NCI-H1930 (cell line): Measurements from ENCODE around the gene HBA1.
"Not testable (repeated sequence)": the region's sequence is repeated elsewhere in the genome, so short reads cannot be mapped to it uniquely, and the experiment has no call there.

ENCODE experiments used
- DNase-seq, 2 experiments: peaks; one replicate each; lab custom pipeline; 2025; lab: John Stamatoyannopoulos, UW

HBA1 gene

GRCh38 chr16:159136-159849, 17.2 kb upstream of the HBA1 start:
- no peak for DNase-seq

GRCh38 chr16:160242-160641, 16.2 kb upstream of the HBA1 start:
- not testable (repeated sequence) for DNase-seq

- no peak for DNase-seq
Measured at GRCh38 chr16:160691-161190, 15.7 kb upstream of the HBA1 start.

DNA sequence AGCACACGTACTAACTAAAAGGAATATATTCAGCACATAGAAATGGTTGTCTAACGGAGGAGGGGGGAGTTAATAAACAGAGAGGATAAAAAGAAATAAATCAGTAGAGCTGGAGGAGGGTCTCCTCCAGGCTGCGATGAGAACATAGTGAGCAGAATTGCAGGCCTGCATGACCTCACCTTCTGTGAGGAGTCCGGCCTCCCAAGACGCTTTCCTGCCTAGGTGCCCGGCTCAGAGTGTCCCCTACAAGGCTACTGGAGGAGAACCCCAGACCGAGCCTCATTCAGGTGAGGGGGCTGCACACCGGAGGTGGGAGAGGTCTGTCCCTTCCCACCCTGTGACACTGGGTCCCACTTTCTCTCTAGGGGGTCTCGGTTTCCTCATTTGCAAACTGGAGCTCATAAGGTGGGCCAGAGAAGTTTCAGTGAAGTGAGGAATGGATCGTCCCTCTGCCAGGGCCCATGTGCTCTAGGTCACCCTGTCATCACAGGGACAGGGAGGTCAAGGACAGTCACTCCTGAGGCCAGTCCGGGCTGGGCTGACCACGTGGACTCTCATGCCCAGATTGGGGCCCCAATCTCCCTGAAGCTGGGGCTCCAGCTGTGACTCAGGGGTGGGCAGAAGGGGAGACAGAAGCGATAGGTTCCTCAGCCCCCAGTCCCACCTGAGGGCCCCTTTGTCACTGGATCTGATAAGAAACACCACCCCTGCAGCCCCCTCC, 14.0 kb upstream of the HBA1 start:
- no peak for DNase-seq

GRCh38 chr16:163139-163538, 13.3 kb upstream of the HBA1 start:
- DNase-seq, result not testable (repeated sequence)

- not testable (repeated sequence) for DNase-seq
Measured at GRCh38 chr16:163696-164095, 12.8 kb upstream of the HBA1 start.

- DNase-seq, result not testable (repeated sequence)
Measured at GRCh38 chr16:164134-164823, 12.2 kb upstream of the HBA1 start.

GRCh38 chr16:164827-165538, 11.5 kb upstream of the HBA1 start:
- DNase-seq, result no peak

DNA sequence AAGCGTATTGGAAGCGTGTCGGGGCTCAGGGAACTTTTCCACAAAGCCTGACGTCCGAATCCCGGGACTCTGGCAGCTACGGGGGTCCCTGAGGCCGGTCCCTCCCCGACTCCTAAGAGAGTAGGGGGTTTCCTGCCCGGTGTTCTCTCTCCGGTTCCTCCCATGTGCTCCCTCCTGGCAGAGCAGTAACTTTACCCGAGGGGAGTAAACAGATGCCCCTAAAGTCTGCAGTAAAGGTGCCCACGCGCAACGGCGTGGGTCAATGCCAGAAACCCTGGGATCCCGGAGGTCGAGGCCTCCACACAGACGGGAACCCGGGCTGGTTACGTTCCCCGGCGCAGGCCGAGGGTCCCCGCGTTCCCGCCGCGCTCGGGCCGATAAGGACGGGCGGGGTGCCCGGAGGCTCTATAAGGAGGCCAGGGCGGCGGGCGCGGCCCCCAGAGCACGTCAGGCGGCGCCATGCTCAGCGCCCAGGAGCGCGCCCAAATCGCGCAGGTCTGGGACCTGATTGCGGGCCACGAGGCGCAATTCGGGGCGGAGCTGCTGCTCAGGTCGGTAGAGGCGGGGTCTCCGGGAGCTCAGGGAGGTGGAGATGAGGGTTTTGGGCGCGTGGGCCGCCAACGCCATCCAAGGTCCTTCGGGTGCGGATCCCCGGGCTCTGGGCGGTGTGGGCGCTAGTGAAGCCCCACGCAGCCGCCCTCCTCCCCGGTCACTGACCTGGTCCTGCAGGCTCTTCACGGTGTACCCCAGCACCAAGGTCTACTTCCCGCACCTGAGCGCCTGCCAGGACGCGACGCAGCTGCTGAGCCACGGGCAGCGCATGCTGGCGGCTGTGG, 10.7 kb upstream of the HBA1 start, which contains the start of gene HBM:
HBM (plus strand) TSS at position 440 of the 836 bp plus-strand sequence; CDS start at position 460, 20 bp downstream.
- no peak for DNase-seq

- no peak for DNase-seq
Measured at GRCh38 chr16:166375-167121, 9.9 kb upstream of the HBA1 start.

GRCh38 chr16:167122-167690, 9.3 kb upstream of the HBA1 start:
- no peak for DNase-seq

DNA sequence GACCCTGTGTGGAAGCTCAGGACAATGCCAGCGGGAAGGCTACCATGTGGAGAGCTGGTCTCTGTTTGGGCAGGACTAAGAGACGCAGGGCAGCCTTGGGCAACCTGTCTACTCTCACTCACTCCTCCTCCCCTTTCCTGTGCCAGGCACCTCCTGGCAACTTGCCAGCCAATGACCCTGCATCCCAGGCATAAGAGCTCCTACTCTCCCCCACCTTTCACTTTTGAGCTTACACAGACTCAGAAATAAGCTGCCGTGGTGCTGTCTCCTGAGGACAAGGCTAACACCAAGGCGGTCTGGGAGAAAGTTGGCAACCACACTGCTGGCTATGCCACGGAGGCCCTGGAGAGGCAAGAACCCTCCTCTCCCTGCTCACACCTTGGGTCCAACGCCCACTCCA, 8.1 kb upstream of the HBA1 start:
- no peak for DNase-seq

DNA sequence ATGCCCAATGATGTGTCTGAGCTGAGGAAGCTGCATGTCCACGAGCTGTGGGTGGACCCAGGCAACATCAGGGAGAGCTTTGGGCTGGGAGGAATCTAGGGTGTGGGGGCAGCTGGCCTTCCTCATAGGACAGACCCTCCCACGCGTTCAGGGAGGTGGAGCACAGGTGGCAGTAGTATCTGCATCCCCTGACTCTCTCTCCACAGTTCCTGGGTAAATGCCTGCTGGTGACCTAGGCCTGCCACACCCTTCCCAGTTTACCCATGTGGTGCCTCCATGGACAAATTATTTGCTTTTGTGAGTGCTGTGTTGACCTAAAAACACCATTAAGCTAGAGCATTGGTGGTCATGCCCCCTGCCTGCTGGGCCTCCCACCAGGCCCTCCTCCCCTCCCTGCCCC, 7.5 kb upstream of the HBA1 start:
- DNase-seq, result no peak

DNA sequence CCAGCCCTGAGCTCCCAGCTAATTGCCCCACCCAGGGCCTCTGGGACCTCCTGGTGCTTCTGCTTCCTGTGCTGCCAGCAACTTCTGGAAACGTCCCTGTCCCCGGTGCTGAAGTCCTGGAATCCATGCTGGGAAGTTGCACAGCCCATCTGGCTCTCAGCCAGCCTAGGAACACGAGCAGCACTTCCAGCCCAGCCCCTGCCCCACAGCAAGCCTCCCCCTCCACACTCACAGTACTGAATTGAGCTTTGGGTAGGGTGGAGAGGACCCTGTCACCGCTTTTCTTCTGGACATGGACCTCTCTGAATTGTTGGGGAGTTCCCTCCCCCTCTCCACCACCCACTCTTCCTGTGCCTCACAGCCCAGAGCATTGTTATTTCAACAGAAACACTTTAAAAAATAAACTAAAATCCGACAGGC, 6.4 kb upstream of the HBA1 start:
- not testable (repeated sequence) for DNase-seq

DNA sequence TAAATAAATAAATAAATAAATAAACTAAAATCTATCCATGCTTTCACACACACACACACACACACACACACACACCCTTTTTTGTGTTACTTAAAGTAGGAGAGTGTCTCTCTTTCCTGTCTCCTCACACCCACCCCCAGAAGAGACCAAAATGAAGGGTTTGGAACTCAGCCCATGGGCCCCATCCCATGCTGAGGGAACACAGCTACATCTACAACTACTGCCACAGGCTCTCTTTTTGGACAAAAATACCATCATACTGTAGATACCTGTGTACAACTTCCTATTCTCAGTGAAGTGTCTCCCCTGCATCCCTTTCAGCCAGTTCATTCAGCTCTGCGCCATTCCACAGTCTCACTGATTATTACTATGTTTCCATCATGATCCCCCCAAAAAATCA, 5.7 kb upstream of the HBA1 start:
- DNase-seq, result no peak

GRCh38 chr16:172374-172941, 4.0 kb upstream of the HBA1 start, which contains the start of gene HBA2:
HBA2 (plus strand) TSS chr16:172876; CDS start chr16:172913, 37 bp downstream.
- not testable (repeated sequence) for DNase-seq

- DNase-seq, result not testable (repeated sequence)
Measured at GRCh38 chr16:173211-173854, 3.1 kb upstream of the HBA1 start.

DNA sequence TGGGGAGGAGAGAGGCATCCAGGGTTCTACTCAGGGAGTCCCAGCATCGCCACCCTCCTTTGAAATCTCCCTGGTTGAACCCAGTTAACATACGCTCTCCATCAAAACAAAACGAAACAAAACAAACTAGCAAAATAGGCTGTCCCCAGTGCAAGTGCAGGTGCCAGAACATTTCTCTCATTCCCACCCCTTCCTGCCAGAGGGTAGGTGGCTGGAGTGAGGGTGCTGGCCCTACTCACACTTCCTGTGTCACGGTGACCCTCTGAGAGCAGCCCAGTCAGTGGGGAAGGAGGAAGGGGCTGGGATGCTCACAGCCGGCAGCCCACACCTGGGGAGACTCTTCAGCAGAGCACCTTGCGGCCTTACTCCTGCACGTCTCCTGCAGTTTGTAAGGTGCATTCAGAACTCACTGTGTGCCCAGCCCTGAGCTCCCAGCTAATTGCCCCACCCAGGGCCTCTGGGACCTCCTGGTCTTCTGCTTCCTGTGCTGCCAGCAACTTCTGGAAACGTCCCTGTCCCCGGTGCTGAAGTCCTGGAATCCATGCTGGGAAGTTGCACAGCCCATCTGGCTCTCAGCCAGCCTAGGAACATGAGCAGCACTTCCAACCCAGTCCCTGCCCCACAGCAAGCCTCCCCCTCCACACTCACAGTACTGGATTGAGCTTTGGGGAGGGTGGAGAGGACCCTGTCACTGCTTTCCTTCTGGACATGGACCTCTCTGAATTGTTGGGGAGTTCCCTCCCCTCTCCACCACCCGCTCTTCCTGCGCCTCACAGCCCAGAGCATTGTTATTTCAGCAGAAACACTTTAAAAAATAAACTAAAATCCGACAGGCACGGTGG, 2.3 kb upstream of the HBA1 start:
- DNase-seq, result not testable (repeated sequence)
